ENCODE data around the gene TWNK. TPM values are rescaled to one million over a fixed set of nuclear protein-coding genes. Genes with fewer than 3 reads are reported as not detected.

Gene TWNK
- total and polyA plus RNA-seq, 10 of the 15 experiments (the other 5 are each of a cell fraction or from before 2014, with no cell fraction given): 13.6 to 32.8 (median 18.0) TPM

DNA sequence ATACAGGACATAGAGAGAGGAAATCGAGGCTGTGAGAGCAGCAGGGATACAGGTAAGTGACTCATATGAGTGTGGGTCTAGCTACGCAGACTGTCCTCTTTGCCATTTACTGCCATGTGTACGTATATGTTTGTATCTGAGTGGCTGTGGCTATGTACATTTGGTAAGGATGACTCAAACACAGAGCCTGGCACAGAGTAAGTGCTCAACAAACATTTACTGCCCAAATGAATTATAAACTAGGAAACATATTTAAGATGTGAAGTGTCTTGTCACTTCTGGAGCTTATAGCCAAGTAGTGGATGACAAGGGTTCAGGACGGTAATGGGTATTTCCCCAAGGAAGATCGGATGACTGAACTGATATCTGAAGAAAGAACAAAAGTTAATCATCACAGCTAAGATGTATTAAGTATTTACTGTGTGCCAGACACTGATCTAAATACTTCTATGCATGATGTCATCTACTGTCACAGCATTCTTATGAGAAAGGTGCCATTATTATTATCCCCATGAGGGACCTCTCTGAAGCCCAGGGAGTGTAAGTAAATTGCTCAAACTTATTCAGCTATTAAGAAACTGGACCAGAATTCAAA, 6.1 kb upstream of the TWNK start:
- Histone ChIP-seq H3K4me3 (no peak overlapping the region), H3K4me2 (ENCODE audit: control insufficient read depth, insufficient read depth) (no peak overlapping the region), H3K36me3 (ENCODE audit: control insufficient read depth in 2 of 2, insufficient read depth in 2 of 2, low read length in 1 of 2) (peaks cover 0 to 3% of the 10 kb centered on the region in 2 experiments; a peak in 2 of 4 replicates), H3K27me3 (replicated peaks in 1 of 2; ENCODE audit: control insufficient read depth in 2 of 2, insufficient read depth in 2 of 2, low read length in 1 of 2) (no peaks in the 10 kb centered on the region), H3K27ac (ENCODE audit: control insufficient read depth, insufficient read depth) (no peak overlapping the region), H3K79me2 (ENCODE audit: control insufficient read depth, insufficient read depth, low read length) (0 out of 2 replicates have a peak, but pooled peaks cover under 1% of the 10 kb centered on the region), H3K9me3 (replicated peaks; ENCODE audit: control insufficient read depth, insufficient read depth, low read length) (no peaks in the 10 kb centered on the region), H3K4me1 (ENCODE audit: control insufficient read depth, insufficient read depth, low read length) (peaks cover 7% of the 10 kb centered on the region), H3K9ac (ENCODE audit: control insufficient read depth, insufficient read depth, low read length) (no peak overlapping the region), H4K20me1 (ENCODE audit: control insufficient read depth, insufficient read depth) (no peaks in the 10 kb centered on the region), H2AFZ (ENCODE audit: control insufficient read depth, low read depth, low read length) (no peak overlapping the region)
- WGBS (ENCODE audit: insufficient coverage, insufficient replicate concordance, low lambda C conversion rate, missing lambda C conversion rate): 78% methylated on average over 5 of the region's 5 CpGs
- intact Hi-C loops (cut with micrococcal nuclease; ENCODE audit: unreplicated experiment): no loop called here
- DNase-seq (ENCODE audit: low read depth, low spot score) (no peak), ATAC-seq (no peak), FAIRE-seq (no peak)
- CTCF ChIA-PET: interaction anchor here (1.0 to 1.9 kb wide), 4 partner anchors 9 to 33 kb away, joined by 5 to 6 read pairs (median 6); no protein-coding TSS in a partner anchor
- SMC1A ChIA-PET (ENCODE audit: uncharacterized antibody, unreplicated experiment): no interaction called here
- BruUV-seq (replicated peaks): no TSS peak
- in situ Hi-C loops (cut with MboI): no loop called here
- POLR2A ChIA-PET: no interaction called here
- RAD21 ChIA-PET (ENCODE audit: unreplicated experiment): no interaction called here
- TF ChIP-seq BACH1 (IDR thresholded peaks at IDR 0.05; ENCODE audit: borderline replicate concordance) (no peak), KAT2A (conservative IDR thresholded peaks at IDR 0.05; ENCODE audit: control insufficient read depth, low read depth, low read length) (no peak), HCFC1 (IDR thresholded peaks at IDR 0.05; ENCODE audit: low read length) (no peak), TBL1XR1 (IDR thresholded peaks at IDR 0.05; ENCODE audit: low read depth, low read length) (no peak), SRF (IDR thresholded peaks at IDR 0.05; ENCODE audit: low read depth in 2 of 2, low read length in 2 of 2) (no peak), POLR2AphosphoS5 (IDR thresholded peaks at IDR 0.05; ENCODE audit: low read length) (no peak), BHLHE40 (IDR thresholded peaks at IDR 0.05; ENCODE audit: borderline replicate concordance in 1 of 2, low read depth in 2 of 2, low read length in 1 of 2) (no peak), NR2C2 (IDR thresholded peaks at IDR 0.05; ENCODE audit: borderline replicate concordance, control insufficient read depth, insufficient read length, low read depth) (no peak), STAT1 (conservative IDR thresholded peaks at IDR 0.05) (no peak), ETV6 (conservative IDR thresholded peaks at IDR 0.05 in 1 of 2, IDR thresholded peaks at IDR 0.05 in 1 of 2; ENCODE audit: borderline replicate concordance in 1 of 2, low read depth in 1 of 2) (no peak), MTA2 (IDR thresholded peaks at IDR 0.05; ENCODE audit: low read depth) (no peak), POLR2AphosphoS2 (IDR thresholded peaks at IDR 0.05; ENCODE audit: low read depth, low read length) (no peak), ZNF207 (IDR thresholded peaks at IDR 0.05; ENCODE audit: borderline replicate concordance) (no peak)
- TF ChIP-seq, protein P1, sequence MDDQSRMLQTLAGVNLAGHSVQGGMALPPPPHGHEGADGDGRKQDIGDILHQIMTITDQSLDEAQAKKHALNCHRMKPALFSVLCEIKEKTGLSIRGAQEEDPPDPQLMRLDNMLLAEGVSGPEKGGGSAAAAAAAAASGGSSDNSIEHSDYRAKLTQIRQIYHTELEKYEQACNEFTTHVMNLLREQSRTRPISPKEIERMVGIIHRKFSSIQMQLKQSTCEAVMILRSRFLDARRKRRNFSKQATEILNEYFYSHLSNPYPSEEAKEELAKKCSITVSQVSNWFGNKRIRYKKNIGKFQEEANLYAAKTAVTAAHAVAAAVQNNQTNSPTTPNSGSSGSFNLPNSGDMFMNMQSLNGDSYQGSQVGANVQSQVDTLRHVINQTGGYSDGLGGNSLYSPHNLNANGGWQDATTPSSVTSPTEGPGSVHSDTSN (IDR thresholded peaks at IDR 0.05; ENCODE audit: insufficient replicate concordance, low read depth, low read length): no peak
- TF ChIP-seq, protein P2, sequence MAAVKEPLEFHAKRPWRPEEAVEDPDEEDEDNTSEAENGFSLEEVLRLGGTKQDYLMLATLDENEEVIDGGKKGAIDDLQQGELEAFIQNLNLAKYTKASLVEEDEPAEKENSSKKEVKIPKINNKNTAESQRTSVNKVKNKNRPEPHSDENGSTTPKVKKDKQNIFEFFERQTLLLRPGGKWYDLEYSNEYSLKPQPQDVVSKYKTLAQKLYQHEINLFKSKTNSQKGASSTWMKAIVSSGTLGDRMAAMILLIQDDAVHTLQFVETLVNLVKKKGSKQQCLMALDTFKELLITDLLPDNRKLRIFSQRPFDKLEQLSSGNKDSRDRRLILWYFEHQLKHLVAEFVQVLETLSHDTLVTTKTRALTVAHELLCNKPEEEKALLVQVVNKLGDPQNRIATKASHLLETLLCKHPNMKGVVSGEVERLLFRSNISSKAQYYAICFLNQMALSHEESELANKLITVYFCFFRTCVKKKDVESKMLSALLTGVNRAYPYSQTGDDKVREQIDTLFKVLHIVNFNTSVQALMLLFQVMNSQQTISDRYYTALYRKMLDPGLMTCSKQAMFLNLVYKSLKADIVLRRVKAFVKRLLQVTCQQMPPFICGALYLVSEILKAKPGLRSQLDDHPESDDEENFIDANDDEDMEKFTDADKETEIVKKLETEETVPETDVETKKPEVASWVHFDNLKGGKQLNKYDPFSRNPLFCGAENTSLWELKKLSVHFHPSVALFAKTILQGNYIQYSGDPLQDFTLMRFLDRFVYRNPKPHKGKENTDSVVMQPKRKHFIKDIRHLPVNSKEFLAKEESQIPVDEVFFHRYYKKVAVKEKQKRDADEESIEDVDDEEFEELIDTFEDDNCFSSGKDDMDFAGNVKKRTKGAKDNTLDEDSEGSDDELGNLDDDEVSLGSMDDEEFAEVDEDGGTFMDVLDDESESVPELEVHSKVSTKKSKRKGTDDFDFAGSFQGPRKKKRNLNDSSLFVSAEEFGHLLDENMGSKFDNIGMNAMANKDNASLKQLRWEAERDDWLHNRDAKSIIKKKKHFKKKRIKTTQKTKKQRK (IDR thresholded peaks at IDR 0.05; ENCODE audit: low read depth, low read length): no peak
- TF ChIP-seq, protein P3, sequence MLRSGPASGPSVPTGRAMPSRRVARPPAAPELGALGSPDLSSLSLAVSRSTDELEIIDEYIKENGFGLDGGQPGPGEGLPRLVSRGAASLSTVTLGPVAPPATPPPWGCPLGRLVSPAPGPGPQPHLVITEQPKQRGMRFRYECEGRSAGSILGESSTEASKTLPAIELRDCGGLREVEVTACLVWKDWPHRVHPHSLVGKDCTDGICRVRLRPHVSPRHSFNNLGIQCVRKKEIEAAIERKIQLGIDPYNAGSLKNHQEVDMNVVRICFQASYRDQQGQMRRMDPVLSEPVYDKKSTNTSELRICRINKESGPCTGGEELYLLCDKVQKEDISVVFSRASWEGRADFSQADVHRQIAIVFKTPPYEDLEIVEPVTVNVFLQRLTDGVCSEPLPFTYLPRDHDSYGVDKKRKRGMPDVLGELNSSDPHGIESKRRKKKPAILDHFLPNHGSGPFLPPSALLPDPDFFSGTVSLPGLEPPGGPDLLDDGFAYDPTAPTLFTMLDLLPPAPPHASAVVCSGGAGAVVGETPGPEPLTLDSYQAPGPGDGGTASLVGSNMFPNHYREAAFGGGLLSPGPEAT (IDR thresholded peaks at IDR 0.05; ENCODE audit: low read depth): no peak
- TF ChIP-seq, protein P4, sequence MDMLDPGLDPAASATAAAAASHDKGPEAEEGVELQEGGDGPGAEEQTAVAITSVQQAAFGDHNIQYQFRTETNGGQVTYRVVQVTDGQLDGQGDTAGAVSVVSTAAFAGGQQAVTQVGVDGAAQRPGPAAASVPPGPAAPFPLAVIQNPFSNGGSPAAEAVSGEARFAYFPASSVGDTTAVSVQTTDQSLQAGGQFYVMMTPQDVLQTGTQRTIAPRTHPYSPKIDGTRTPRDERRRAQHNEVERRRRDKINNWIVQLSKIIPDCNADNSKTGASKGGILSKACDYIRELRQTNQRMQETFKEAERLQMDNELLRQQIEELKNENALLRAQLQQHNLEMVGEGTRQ (IDR thresholded peaks at IDR 0.05; ENCODE audit: borderline replicate concordance, low read depth, low read length): no peak
